Measurements from ENCODE around the gene LDHD.

GRCh38 chr16:75101635-75102034 is 14.9 kb downstream of the LDHD start:
- TF ChIP-seq TAF1 (IDR thresholded peaks at IDR 0.05; ENCODE audit: low read depth, low read length) (no peak), POLR2A (IDR thresholded peaks at IDR 0.05; ENCODE audit: low read depth, low read length) (no peak)
